SU-DHL-6 (cell line): ENCODE data around the gene ITFG2.

Experiments used
- H2AFZ ChIP-seq: fragments of 200-600 bp; sonication (generic); 2 replicates; pipeline ENCODE4 v1.6.1; 2014; ENCODE audit warnings: low read depth, mild to moderate bottlenecking, moderate library complexity, mixed read lengths, antibody characterized with exemption, low read length; ENCODE audit not compliant: severe bottlenecking
- H3F3A ChIP-seq: fragments of 200-600 bp; shearing (Covaris generic); 2 replicates; pipeline ENCODE4 v1.6.0; 2016; ENCODE audit warnings: antibody characterized with exemption, mild to moderate bottlenecking; ENCODE audit not compliant: insufficient read depth
- H3K27ac ChIP-seq: fragments of 200-600 bp; sonication (generic); 2 replicates; pipeline ENCODE4 v1.5.1; 2016; ENCODE audit warnings: low read depth, mild to moderate bottlenecking, low read length, moderate library complexity, mixed read lengths
- H3K27me3 ChIP-seq: fragments of 200-600 bp; sonication (generic), shearing (Covaris generic); 2 replicates; pipeline ENCODE4 v1.6.0; 2014; ENCODE audit warnings: mild to moderate bottlenecking, low read length
- H3K36me3 ChIP-seq: fragments of 200-600 bp; sonication (generic); 2 replicates; pipeline ENCODE4 v1.6.1; 2014; ENCODE audit warnings: mild to moderate bottlenecking, low read length, mixed read lengths
- H3K4me2 ChIP-seq: fragments of 300-600, 200-600 bp; shearing (Covaris generic), sonication (generic); 2 replicates; pipeline ENCODE4 v1.6.0; 2014; ENCODE audit warnings: low read length, low read depth, mild to moderate bottlenecking; ENCODE audit not compliant: poor library complexity, severe bottlenecking
- H3K4me3 ChIP-seq: fragments of 200-600 bp; sonication (generic); 2 replicates; pipeline ENCODE4 v1.5.1; 2014; ENCODE audit warnings: antibody characterized with exemption, low read length, mild to moderate bottlenecking, mixed read lengths; ENCODE audit not compliant: insufficient read depth, poor library complexity, severe bottlenecking
- H3K79me2 ChIP-seq: fragments of 200-600 bp; sonication (generic); 2 replicates; pipeline ENCODE4 v1.6.1; 2014; ENCODE audit warnings: mild to moderate bottlenecking, low read length, moderate library complexity; ENCODE audit not compliant: insufficient read depth
- H3K9ac ChIP-seq: fragments of 200-600 bp; sonication (generic); 2 replicates; pipeline ENCODE4 v1.7.0; 2014; ENCODE audit warnings: mild to moderate bottlenecking, low read length
- H3K9me2 ChIP-seq: fragments of 200-600 bp; sonication (generic); replicated peaks from 2 replicates; pipeline ENCODE4 v1.6.1; 2014; ENCODE audit warnings: low read length; ENCODE audit not compliant: insufficient read depth
- H3K9me3 ChIP-seq: fragments of 200-600 bp; sonication (generic); 2 replicates; pipeline ENCODE4 v1.6.1; 2014; ENCODE audit warnings: low read length, mixed read lengths; ENCODE audit not compliant: insufficient read depth
- H4K20me1 ChIP-seq: fragments of 200-600 bp; sonication (generic); 2 replicates; pipeline ENCODE4 v1.6.1; 2014; ENCODE audit warnings: low read depth, mild to moderate bottlenecking, antibody characterized with exemption, low read length, moderate library complexity, mixed read lengths
- CTCF ChIP-seq: fragments of 200-600 bp; sonication (generic); IDR thresholded peaks from one replicate; pipeline ENCODE4 v1.5.1; 2017; ENCODE audit warnings: antibody characterized with exemption, mild to moderate bottlenecking, low read length, moderate library complexity; ENCODE audit not compliant: insufficient read depth, poor library complexity, severe bottlenecking
- EZH2phosphoT487 ChIP-seq: fragments of 200-600 bp; sonication (generic), shearing (Covaris generic); conservative IDR thresholded peaks from 2 replicates; pipeline ENCODE4 v1.6.1; 2018; ENCODE audit warnings: mild to moderate bottlenecking, antibody characterized with exemption, low read length, moderate library complexity, mixed read lengths

ITFG2 gene

GRCh38 chr12:2835691-2836403 lies 23.4 kb downstream of the ITFG2 start:
- H3F3A ChIP-seq = no peaks in the 10 kb centered on the region
- H2AFZ ChIP-seq = no peak overlapping the region
- H3K27me3 ChIP-seq = no peaks in the 10 kb centered on the region
- TF ChIP-seq CTCF (no peak), EZH2phosphoT487 (no peak)
- H3K36me3 ChIP-seq = no peaks in the 10 kb centered on the region
- H3K79me2 ChIP-seq = no peaks in the 10 kb centered on the region
- no peak overlapping the region for H3K4me2 ChIP-seq
- no peak overlapping the region for H3K27ac ChIP-seq
- H3K9ac ChIP-seq = no peak overlapping the region
- no peaks in the 10 kb centered on the region for H3K9me2 ChIP-seq
- no peak overlapping the region for H3K4me3 ChIP-seq
- H3K9me3 ChIP-seq = no peaks in the 10 kb centered on the region
- H4K20me1 ChIP-seq = no peaks in the 10 kb centered on the region

- Histone ChIP-seq H3K79me2 (no peaks in the 10 kb centered on the region), H3K27me3 (no peaks in the 10 kb centered on the region), H3K27ac (no peak overlapping the region), H3K9ac (no peak overlapping the region), H3K4me3 (no peak overlapping the region), H3K9me3 (no peaks in the 10 kb centered on the region), H3K9me2 (no peaks in the 10 kb centered on the region), H2AFZ (no peak overlapping the region), H4K20me1 (no peaks in the 10 kb centered on the region), H3K36me3 (no peaks in the 10 kb centered on the region), H3F3A (no peaks in the 10 kb centered on the region), H3K4me2 (no peak overlapping the region)
- TF ChIP-seq CTCF = no peak
- no peak for TF ChIP-seq EZH2phosphoT487
Observed at GRCh38 chr12:2836574-2836973, 24.1 kb downstream of the ITFG2 start.

GRCh38 chr12:2841056-2841650 lies 28.7 kb downstream of the ITFG2 start:
- Histone ChIP-seq H3K79me2 (no peaks in the 10 kb centered on the region), H3K27me3 (no peaks in the 10 kb centered on the region), H3F3A (no peaks in the 10 kb centered on the region), H2AFZ (no peak overlapping the region), H3K27ac (no peak overlapping the region), H3K9me2 (no peaks in the 10 kb centered on the region), H4K20me1 (no peaks in the 10 kb centered on the region), H3K9ac (no peak overlapping the region), H3K4me2 (no peak overlapping the region), H3K36me3 (no peaks in the 10 kb centered on the region), H3K4me3 (no peak overlapping the region), H3K9me3 (no peaks in the 10 kb centered on the region)
- no peak for TF ChIP-seq CTCF
- no peak for TF ChIP-seq EZH2phosphoT487
